B cell (primary cell): ENCODE results near the gene PIGC.

ENCODE experiments used
- CTCF ChIP-seq: fragments of 200-600 bp; IDR thresholded peaks from one replicate; pipeline ENCODE4 v1.8.0; 2022; ENCODE audit warnings: antibody characterized with exemption, mild to moderate bottlenecking
- EZH2 ChIP-seq: IDR thresholded peaks from 2 replicates; pipeline ENCODE4 v1.6.1; 2012; ENCODE audit warnings: borderline replicate concordance, low read depth, mild to moderate bottlenecking, moderate library complexity, low read length; ENCODE audit not compliant: insufficient read depth, poor library complexity, severe bottlenecking

GRCh38 chr1:172453153-172453545, 9.3 kb upstream of the PIGC start:
- TF ChIP-seq CTCF, result no peak
- no peak for TF ChIP-seq EZH2
